Trophoblast cell (in vitro differentiated cells and primary cell): ENCODE measurements around the gene UGT1A10.

ENCODE experiments used
- DNase-seq, 2 donors: peaks; one replicate each; pipeline ENCODE4 v3.0.0-alpha.2; 2016
- H2AFZ ChIP-seq: 2 replicates; pipeline ENCODE4 v1.6.1; 2013; ENCODE audit warnings: low read length, moderate library complexity, mild to moderate bottlenecking; ENCODE audit not compliant: insufficient read depth, poor library complexity
- H2AK5ac ChIP-seq: 2 replicates; pipeline ENCODE4 v1.6.1; 2013; ENCODE audit warnings: mild to moderate bottlenecking, low read length
- H2BK120ac ChIP-seq: 2 replicates; pipeline ENCODE4 v1.6.1; 2013; ENCODE audit warnings: low read length, mild to moderate bottlenecking, moderate library complexity; ENCODE audit not compliant: insufficient read depth, poor library complexity
- H2BK12ac ChIP-seq: 2 replicates; pipeline ENCODE4 v1.6.1; 2013; ENCODE audit warnings: mild to moderate bottlenecking, low read length, moderate library complexity
- H2BK5ac ChIP-seq: 2 replicates; pipeline ENCODE4 v1.6.1; 2013; ENCODE audit warnings: low read length, low read depth, moderate library complexity, mild to moderate bottlenecking; ENCODE audit not compliant: poor library complexity
- H3K14ac ChIP-seq: 2 replicates; pipeline ENCODE4 v1.6.1; 2013; ENCODE audit warnings: mild to moderate bottlenecking, low read length
- H3K18ac ChIP-seq: 2 replicates; pipeline ENCODE4 v1.6.1; 2013; ENCODE audit warnings: mild to moderate bottlenecking, low read length
- H3K23ac ChIP-seq: 2 replicates; pipeline ENCODE4 v1.6.1; 2013; ENCODE audit warnings: low read length
- H3K27ac ChIP-seq: 2 replicates; pipeline ENCODE4 v1.5.1; 2013; ENCODE audit warnings: low read depth, mild to moderate bottlenecking, inconsistent platforms, low read length, moderate library complexity
- H3K27me3 ChIP-seq: 2 replicates; pipeline ENCODE4 v1.6.1; 2013; ENCODE audit warnings: inconsistent platforms, mild to moderate bottlenecking, low read length, moderate library complexity; ENCODE audit not compliant: insufficient read depth
- H3K36me3 ChIP-seq, 2 experiments: 1 replicate in 1 of 2; 2 replicates in 1 of 2; pipeline ENCODE4 v1.6.1; 2013; ENCODE audit warnings: low read length in 2 of 2, mild to moderate bottlenecking in 2 of 2, moderate library complexity in 1 of 2; ENCODE audit not compliant: insufficient read depth in 2 of 2, control insufficient read depth in 1 of 2
- H3K4ac ChIP-seq: 2 replicates; pipeline ENCODE4 v1.6.1; 2013; ENCODE audit warnings: low read depth, mild to moderate bottlenecking, low read length, moderate library complexity
- H3K4me1 ChIP-seq, 2 experiments: 1 replicate in 1 of 2; 2 replicates in 1 of 2; pipeline ENCODE4 v1.6.1; 2013; ENCODE audit warnings: low read length in 2 of 2, mild to moderate bottlenecking in 2 of 2, moderate library complexity in 1 of 2; ENCODE audit not compliant: insufficient read depth in 2 of 2, control insufficient read depth in 1 of 2
- H3K4me2 ChIP-seq: 2 replicates; pipeline ENCODE4 v1.6.1; 2013; ENCODE audit warnings: inconsistent platforms, mild to moderate bottlenecking, low read length, moderate library complexity
- H3K4me3 ChIP-seq: 2 replicates; pipeline ENCODE4 v1.5.1; 2013; ENCODE audit warnings: mild to moderate bottlenecking, low read depth, low read length, inconsistent platforms
- H3K79me1 ChIP-seq: one replicate; pipeline ENCODE4 v1.6.1; 2013; ENCODE audit warnings: low read length
- H3K79me2 ChIP-seq: 2 replicates; pipeline ENCODE4 v1.6.1; 2013; ENCODE audit warnings: low read length, mild to moderate bottlenecking; ENCODE audit not compliant: control insufficient read depth, insufficient read depth, poor library complexity
- H3K9ac ChIP-seq: 2 replicates; pipeline ENCODE4 v1.6.1; 2013; ENCODE audit warnings: mild to moderate bottlenecking, low read length
- H3K9me3 ChIP-seq: 2 replicates; pipeline ENCODE4 v1.6.1; 2013; ENCODE audit warnings: low read depth, mild to moderate bottlenecking, control low read depth, inconsistent platforms, low read length; ENCODE audit not compliant: insufficient read depth
- H4K12ac ChIP-seq: 2 replicates; pipeline ENCODE4 v1.6.1; 2013; ENCODE audit warnings: low read depth, mild to moderate bottlenecking, low read length, moderate library complexity
- H4K8ac ChIP-seq: 2 replicates; pipeline ENCODE4 v1.6.1; 2013; ENCODE audit warnings: low read depth, mild to moderate bottlenecking, low read length, moderate library complexity
- H4K91ac ChIP-seq: one replicate; pipeline ENCODE4 v1.6.1; 2013; ENCODE audit warnings: low read depth, mild to moderate bottlenecking, low read length, moderate library complexity
- WGBS: extraction: QIAGEN DNeasy Blood & Tissue Kit; methylation state at CpG from one replicate; pipeline ENCODE4 v1.1.7; 2013; ENCODE audit warnings: missing lambda C conversion rate; ENCODE audit not compliant: insufficient read length, insufficient coverage; ENCODE audit errors: extremely low coverage; 5-methylcytosine and 5-hydroxymethylcytosine counted together

The UGT1A10 gene

GRCh38 chr2:233705911-233706506, 69.8 kb downstream of the UGT1A10 start:
- Histone ChIP-seq H4K8ac (no peak overlapping the region), H3K18ac (no peak overlapping the region), H3K4me1 (peaks cover 0 to 2% of the 10 kb centered on the region in 2 experiments), H2BK120ac (no peak overlapping the region), H4K12ac (no peak overlapping the region), H4K91ac (no peak overlapping the region), H2AFZ (no peak overlapping the region), H3K4me3 (no peak overlapping the region), H3K23ac (no peak overlapping the region), H3K9me3 (no peaks in the 10 kb centered on the region), H3K79me2 (no peaks in the 10 kb centered on the region), H2AK5ac (no peak overlapping the region), H3K4ac (no peak overlapping the region), H3K36me3 (no peaks in the 10 kb centered on the region), H3K27me3 (no peaks in the 10 kb centered on the region), H3K27ac (no peak overlapping the region), H2BK5ac (no peak overlapping the region), H3K79me1 (no peaks in the 10 kb centered on the region), H3K9ac (no peak overlapping the region), H3K14ac (no peak overlapping the region), H2BK12ac (no peak overlapping the region), H3K4me2 (no peak overlapping the region)
- peak in 1 of 2 donors; percentile 62 for DNase-seq
- no CpG with 5 or more reads among the region's 4 CpGs for WGBS

- H3K27me3 ChIP-seq: no peaks in the 10 kb centered on the region
- H3K4ac ChIP-seq: no peak overlapping the region
- no peak overlapping the region for H4K8ac ChIP-seq
- H2BK5ac ChIP-seq: no peak overlapping the region
- H2AFZ ChIP-seq: no peak overlapping the region
- H3K18ac ChIP-seq: no peak overlapping the region
- no peak overlapping the region for H4K12ac ChIP-seq
- peak; percentile 32 to 67 for DNase-seq
- H3K79me1 ChIP-seq: no peaks in the 10 kb centered on the region
- H4K91ac ChIP-seq: no peak overlapping the region
- H3K23ac ChIP-seq: no peak overlapping the region
- no peaks in the 10 kb centered on the region for H3K9me3 ChIP-seq
- H3K79me2 ChIP-seq: no peaks in the 10 kb centered on the region
- no peak overlapping the region for H3K14ac ChIP-seq
- no peaks in the 10 kb centered on the region for H3K36me3 ChIP-seq
- no peak overlapping the region for H3K9ac ChIP-seq
- H3K27ac ChIP-seq: no peak overlapping the region
- peaks cover 0 to 2% of the 10 kb centered on the region in 2 experiments for H3K4me1 ChIP-seq
- WGBS: no CpG with 5 or more reads among the region's 1 CpG
- H3K4me3 ChIP-seq: no peak overlapping the region
- H3K4me2 ChIP-seq: no peak overlapping the region
- H2BK12ac ChIP-seq: no peak overlapping the region
- no peak overlapping the region for H2BK120ac ChIP-seq
- no peak overlapping the region for H2AK5ac ChIP-seq
Observed at GRCh38 chr2:233706720-233707119, 70.5 kb downstream of the UGT1A10 start.

- Histone ChIP-seq H3K4me3 (no peak overlapping the region), H2AK5ac (no peak overlapping the region)
Observed at GRCh38 chr2:233707940-233708644, 71.8 kb downstream of the UGT1A10 start.

GRCh38 chr2:233708942-233709341, 72.7 kb downstream of the UGT1A10 start:
- Histone ChIP-seq H3K79me2 (no peaks in the 10 kb centered on the region), H2BK12ac (no peak overlapping the region), H3K9me3 (no peaks in the 10 kb centered on the region), H3K4me3 (no peak overlapping the region), H3K79me1 (no peaks in the 10 kb centered on the region), H2BK5ac (no peak overlapping the region), H2AFZ (no peak overlapping the region), H4K8ac (no peak overlapping the region), H3K36me3 (no peaks in the 10 kb centered on the region), H3K4ac (no peak overlapping the region), H4K91ac (no peak overlapping the region), H3K4me2 (no peak overlapping the region), H4K12ac (no peak overlapping the region), H3K27ac (no peak overlapping the region), H2AK5ac (no peak overlapping the region), H3K4me1 (peaks cover 0 to 2% of the 10 kb centered on the region in 2 experiments), H3K14ac (no peak overlapping the region), H2BK120ac (no peak overlapping the region), H3K27me3 (no peaks in the 10 kb centered on the region), H3K18ac (no peak overlapping the region), H3K9ac (no peak overlapping the region), H3K23ac (no peak overlapping the region)
- no peak for DNase-seq
- WGBS: no CpG with 5 or more reads among the region's 5 CpGs

More at GRCh38 chr2:233707940-233708644, 71.8 kb downstream of the UGT1A10 start:
- Histone ChIP-seq H2AFZ (no peak overlapping the region), H4K8ac (no peak overlapping the region), H3K14ac (no peak overlapping the region), H4K12ac (no peak overlapping the region), H3K79me2 (no peaks in the 10 kb centered on the region), H3K27me3 (no peaks in the 10 kb centered on the region), H3K79me1 (no peaks in the 10 kb centered on the region), H4K91ac (no peak overlapping the region), H3K36me3 (no peaks in the 10 kb centered on the region), H3K9ac (no peak overlapping the region), H2BK5ac (no peak overlapping the region), H3K4me1 (peaks cover 0 to 2% of the 10 kb centered on the region in 2 experiments), H3K27ac (no peak overlapping the region), H2BK120ac (no peak overlapping the region), H2BK12ac (no peak overlapping the region), H3K4me2 (no peak overlapping the region), H3K23ac (no peak overlapping the region), H3K9me3 (no peaks in the 10 kb centered on the region), H3K4ac (no peak overlapping the region), H3K18ac (no peak overlapping the region)
- no CpG with 5 or more reads among the region's 10 CpGs for WGBS
- no peak for DNase-seq
